Measurements from ENCODE around the gene TMPRSS9. TPM values are rescaled to one million over a fixed set of nuclear protein-coding genes. Genes with fewer than 3 reads are reported as not detected.

The TMPRSS9 gene
- polyA plus RNA-seq, 1 donor from 2014 or later, result not detected

GRCh38 chr19:2315818-2316353 is 44.2 kb upstream of the TMPRSS9 start:
- no peaks in the 10 kb centered on the region for H3K27me3 ChIP-seq (ENCODE audit: insufficient read depth, low read depth, low read length)
- no peaks in the 10 kb centered on the region for H3K36me3 ChIP-seq (ENCODE audit: insufficient read depth, low read length)
- H3K9me3 ChIP-seq (ENCODE audit: low read length), result no peaks in the 10 kb centered on the region
- H4K20me1 ChIP-seq (ENCODE audit: insufficient read depth), result no peaks in the 10 kb centered on the region
- H3K9me2 ChIP-seq (ENCODE audit: insufficient read depth, low read length), result no peaks in the 10 kb centered on the region
- no peak overlapping the region for H3K4me2 ChIP-seq (ENCODE audit: low read length)
- H3K27ac ChIP-seq (ENCODE audit: low read length), result no peak overlapping the region
- H2AFZ ChIP-seq (ENCODE audit: low read depth, low read length), result no peak overlapping the region
- no peak overlapping the region for H3K9ac ChIP-seq (ENCODE audit: low read length)
- H3F3A ChIP-seq (ENCODE audit: insufficient read depth, low read length, poor library complexity, severe bottlenecking), result no peaks in the 10 kb centered on the region
- TF ChIP-seq EP300 (conservative IDR thresholded peaks at IDR 0.05; ENCODE audit: poor library complexity, severe bottlenecking) (no peak), SMC3 (conservative IDR thresholded peaks at IDR 0.05; ENCODE audit: poor library complexity) (peak; percentile 42), RAD21 (conservative IDR thresholded peaks at IDR 0.05) (peak; percentile 57), REST (IDR thresholded peaks at IDR 0.05; ENCODE audit: borderline replicate concordance) (no peak), CTCF (IDR thresholded peaks at IDR 0.05; ENCODE audit: poor library complexity, severe bottlenecking) (peak; percentile 45)
- no peak overlapping the region for H3K4me3 ChIP-seq (ENCODE audit: low read length)
- H3K79me2 ChIP-seq (replicated peaks; ENCODE audit: insufficient read depth, low read length), result no peaks in the 10 kb centered on the region

GRCh38 chr19:2317300-2317699 is 42.8 kb upstream of the TMPRSS9 start:
- Histone ChIP-seq H4K20me1 (ENCODE audit: insufficient read depth) (no peaks in the 10 kb centered on the region), H3K27me3 (ENCODE audit: insufficient read depth, low read depth, low read length) (no peaks in the 10 kb centered on the region), H3K79me2 (replicated peaks; ENCODE audit: insufficient read depth, low read length) (no peaks in the 10 kb centered on the region), H3K9me2 (ENCODE audit: insufficient read depth, low read length) (no peaks in the 10 kb centered on the region), H3K27ac (ENCODE audit: low read length) (no peak overlapping the region), H3K9me3 (ENCODE audit: low read length) (no peaks in the 10 kb centered on the region), H2AFZ (ENCODE audit: low read depth, low read length) (no peak overlapping the region), H3F3A (ENCODE audit: insufficient read depth, low read length, poor library complexity, severe bottlenecking) (no peaks in the 10 kb centered on the region), H3K4me2 (ENCODE audit: low read length) (no peak overlapping the region), H3K9ac (ENCODE audit: low read length) (no peak overlapping the region), H3K4me3 (ENCODE audit: low read length) (no peak overlapping the region), H3K36me3 (ENCODE audit: insufficient read depth, low read length) (no peaks in the 10 kb centered on the region)
- TF ChIP-seq MXI1 (conservative IDR thresholded peaks at IDR 0.05; ENCODE audit: poor library complexity, severe bottlenecking) (no peak), RAD21 (conservative IDR thresholded peaks at IDR 0.05) (no peak), TAF1 (IDR thresholded peaks at IDR 0.05; ENCODE audit: low read depth) (no peak), POLR2AphosphoS5 (IDR thresholded peaks at IDR 0.05) (no peak), EP300 (conservative IDR thresholded peaks at IDR 0.05; ENCODE audit: poor library complexity, severe bottlenecking) (no peak), CTCF (IDR thresholded peaks at IDR 0.05; ENCODE audit: poor library complexity, severe bottlenecking) (no peak), EZH2 (IDR thresholded peaks at IDR 0.05; ENCODE audit: borderline replicate concordance, insufficient read depth, low read length, poor library complexity, severe bottlenecking) (no peak), REST (IDR thresholded peaks at IDR 0.05; ENCODE audit: borderline replicate concordance) (no peak), SMC3 (conservative IDR thresholded peaks at IDR 0.05; ENCODE audit: poor library complexity) (no peak)

All from neural cell (in vitro differentiated cells).